Heart right ventricle (tissue), 16 donors: ENCODE measurements around the gene GIT2. TPM values are rescaled to one million over a fixed set of nuclear protein-coding genes. Genes with fewer than 3 reads are reported as not detected.
"Not testable (repeated sequence)": the region's sequence is repeated elsewhere in the genome, so short reads cannot be mapped to it uniquely, and the experiment has no call there.

ENCODE experiments used
- ATAC-seq, 8 donors: fragments of 200-7000 bp; cut with Tn5 transposase; one replicate each; pipeline ENCODE4 v1.9.1; 2020; ENCODE audit warnings: mild to moderate bottlenecking in 8 of 8, moderate library complexity in 8 of 8, moderate number of reproducible peaks in 1 of 8
- DNase-seq, 2 donors: peaks; one replicate each; pipeline ENCODE4 v3.0.0-alpha.2; 2020
- H3K27ac ChIP-seq, 10 donors: fragments of 200-600 bp; sonication (generic) in 2 of 10; one replicate each; pipeline versions ENCODE4 v1.5.0 to v1.8.0; 2020 to 2022; ENCODE audit warnings: mild to moderate bottlenecking in 3 of 10
- H3K27me3 ChIP-seq, 7 donors: fragments of 200-600 bp; one replicate each; pipeline ENCODE4 v1.8.0; 2021 to 2022; ENCODE audit warnings: mild to moderate bottlenecking in 2 of 7
- H3K36me3 ChIP-seq, 9 donors: fragments of 200-600 bp; sonication (generic) in 1 of 9; one replicate each; pipeline versions ENCODE4 v1.5.0 to v1.8.0; 2020 to 2022; ENCODE audit warnings: mild to moderate bottlenecking in 2 of 9
- H3K4me1 ChIP-seq, 9 donors: fragments of 200-600 bp; sonication (generic) in 1 of 9; one replicate each; pipeline versions ENCODE4 v1.5.0 to v1.8.0; 2020 to 2022; ENCODE audit warnings: mild to moderate bottlenecking in 4 of 9
- H3K4me3 ChIP-seq, 10 donors: fragments of 200-600 bp; sonication (generic) in 2 of 10; one replicate each; pipeline versions ENCODE4 v1.5.0 to v1.8.0; 2020 to 2022; ENCODE audit warnings: mild to moderate bottlenecking in 7 of 10, moderate library complexity in 2 of 10
- H3K9me3 ChIP-seq, 11 donors: fragments of 200-600 bp in 10 of 11; sonication (generic) in 2 of 11; one replicate each; pipeline versions ENCODE4 v1.5.0 to v1.8.0; 2013 to 2022; ENCODE audit warnings: mild to moderate bottlenecking in 2 of 11, control low read depth in 1 of 11, moderate library complexity in 1 of 11
- WGBS, 2 donors: extraction: QIAGEN DNeasy Blood & Tissue Kit; methylation state at CpG; one replicate each; pipeline ENCODE4 v1.1.7; 2013; ENCODE audit warnings: inconsistent platforms in 1 of 2; 5-methylcytosine and 5-hydroxymethylcytosine counted together
- intact Hi-C, 10 donors: fragments of 100-400 bp; cut with DNase I; formaldehyde crosslinking; loops; one replicate each; pipeline versions ENCODE4 v1.11.1 to v1.14.2; 2022
- polyA plus RNA-seq, 2 donors: library from polyadenylated mRNA; stranded (reverse); fragments of 200-250 nt; gene quantifications; one replicate each; pipeline ENCODE4 v1.2.3, GENCODE V29; 2013
- total RNA-seq, 10 donors: library from RNA; stranded (reverse); fragmentation: NEBNext Ultra II Directional in 3 of 10; extraction: Animal tissue kit (Norgen Biotek cat#: 25700) in 3 of 10; gene quantifications; one replicate each; pipeline versions ENCODE4 v1.2.1 to v1.2.4, GENCODE V29; 2021 to 2023
- TF ChIP-seq, protein P1 (sequence below), 9 donors: fragments of 200-600 bp; sonication (generic) in 2 of 9; IDR thresholded peaks; one replicate each; pipeline versions ENCODE4 v1.5.0 to v1.8.0; 2021 to 2022; ENCODE audit warnings: antibody characterized with exemption in 9 of 9, mild to moderate bottlenecking in 5 of 9, moderate library complexity in 1 of 9
- donor health status: Arrhythmogenic right ventricular cardiomyopathy.
- donor health status: ischemic (EF 13 %, LVEDD 7.1; RV severe dilation, severe dysfunction).
- donor health status: healthy with polysubstance abuse.
- donor health status: DM: no; HTN: yes; CAD: no.
- donor health status: DM: no; HTN: no; CAD: no.
- donor health status: ischemic (EF 25% LVEDD 6.9; RV normal size, moderate dysfunction).
- donor health status: ischemic (EF 25% LVEDD 5.7; RV mildly dilated, moderate dysfunction).
- donor health status: healthy.
- donor health status: DM: yes; HTN: yes; CAD: no.
- donor health status: Ischemic cardiomyopathy.
- donor health status: ischemic (EF 35%, LVEDD 5.7; RV mildly dilated, moderate dysfunction).
- donor health status: nonischemic (EF 11% LVEDD 7.7; RV severe dilation, severe dysfunction).
- donor health status: DM: yes; HTN: yes; CAD: no.
- donor health status: PGD.
- donor health status: ischemic (EF 29% LVEDD 5.4; RV normal size, mild dysfunction).
- donor health status: nonischemic (EF 23%, LVEDD 6.1; RV moderate dilation, normal function).

GIT2 gene
- total and polyA plus RNA-seq, 12 donors: 17.8 to 44.9 (median 38.9) TPM

DNA sequence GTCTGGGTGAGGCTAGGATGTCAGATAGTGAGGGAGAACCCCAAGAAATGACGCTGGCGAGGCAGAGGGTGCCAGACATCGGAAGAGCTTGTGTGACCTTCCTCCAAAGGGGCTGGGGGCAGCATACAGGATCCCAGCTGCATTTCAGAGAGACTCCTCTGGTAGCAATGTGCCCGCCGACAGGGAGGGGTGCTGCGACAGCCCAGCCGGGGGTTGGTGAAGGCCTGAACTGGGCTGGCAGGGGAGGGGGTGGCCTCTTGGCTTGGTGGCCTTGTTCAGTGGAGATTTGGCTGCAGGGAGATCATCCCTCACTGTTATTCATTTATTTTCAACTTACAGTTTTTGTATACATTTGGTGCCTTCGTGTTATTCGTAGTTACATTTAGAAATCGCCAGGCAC is 90.9 kb downstream of the GIT2 start:
- no peak for DNase-seq
- TF ChIP-seq, protein P1, sequence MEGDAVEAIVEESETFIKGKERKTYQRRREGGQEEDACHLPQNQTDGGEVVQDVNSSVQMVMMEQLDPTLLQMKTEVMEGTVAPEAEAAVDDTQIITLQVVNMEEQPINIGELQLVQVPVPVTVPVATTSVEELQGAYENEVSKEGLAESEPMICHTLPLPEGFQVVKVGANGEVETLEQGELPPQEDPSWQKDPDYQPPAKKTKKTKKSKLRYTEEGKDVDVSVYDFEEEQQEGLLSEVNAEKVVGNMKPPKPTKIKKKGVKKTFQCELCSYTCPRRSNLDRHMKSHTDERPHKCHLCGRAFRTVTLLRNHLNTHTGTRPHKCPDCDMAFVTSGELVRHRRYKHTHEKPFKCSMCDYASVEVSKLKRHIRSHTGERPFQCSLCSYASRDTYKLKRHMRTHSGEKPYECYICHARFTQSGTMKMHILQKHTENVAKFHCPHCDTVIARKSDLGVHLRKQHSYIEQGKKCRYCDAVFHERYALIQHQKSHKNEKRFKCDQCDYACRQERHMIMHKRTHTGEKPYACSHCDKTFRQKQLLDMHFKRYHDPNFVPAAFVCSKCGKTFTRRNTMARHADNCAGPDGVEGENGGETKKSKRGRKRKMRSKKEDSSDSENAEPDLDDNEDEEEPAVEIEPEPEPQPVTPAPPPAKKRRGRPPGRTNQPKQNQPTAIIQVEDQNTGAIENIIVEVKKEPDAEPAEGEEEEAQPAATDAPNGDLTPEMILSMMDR (IDR thresholded peaks at IDR 0.05): no peak
- 92 to 94% methylated on average over 10 of the region's 10 CpGs for WGBS, 2 donors
- ATAC-seq: no peak
- Histone ChIP-seq H3K27me3 (no peaks in the 10 kb centered on the region), H3K9me3 (no peaks in the 10 kb centered on the region), H3K27ac (no peak overlapping the region), H3K4me1 (peaks cover 3 to 18% (median 13%) of the 10 kb centered on the region in 9 donors), H3K4me3 (no peak overlapping the region), H3K36me3 (peaks cover 0 to 79% (median 60%) of the 10 kb centered on the region in 9 donors)
- intact Hi-C loops: no loop called here

DNA sequence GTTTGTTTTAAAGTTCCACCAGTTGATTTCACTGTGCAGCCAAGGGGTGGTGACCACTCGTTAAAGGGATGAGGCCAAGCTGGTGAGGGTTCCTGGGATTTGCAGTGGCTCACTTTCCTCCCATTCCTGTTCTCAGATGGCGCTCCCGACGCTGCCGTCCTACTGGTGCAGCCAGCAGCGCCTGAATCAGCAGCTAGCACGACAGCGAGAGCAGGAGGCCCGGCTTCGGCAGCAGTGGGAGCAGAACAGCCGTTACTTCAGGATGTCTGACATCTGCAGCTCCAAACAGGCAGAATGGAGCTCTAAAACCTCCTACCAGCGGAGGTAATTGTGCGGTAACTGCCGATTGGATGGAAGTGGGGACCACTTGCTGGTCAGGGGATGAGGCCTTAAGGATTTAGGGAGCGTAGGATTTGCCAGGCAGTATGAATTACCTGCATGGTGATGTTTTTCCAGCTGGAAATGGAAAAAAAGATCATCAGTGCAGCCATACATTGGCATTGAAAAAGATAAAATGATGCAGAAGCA is 93.2 kb downstream of the GIT2 start:
- DNase-seq (no peak), ATAC-seq (no peak)
- WGBS, 2 donors: 80 to 88% methylated on average over 15 of the region's 15 CpGs
- Histone ChIP-seq H3K36me3 (peaks cover 0 to 56% (median 49%) of the 10 kb centered on the region in 9 donors), H3K4me1 (peaks cover 3 to 25% (median 21%) of the 10 kb centered on the region in 9 donors), H3K4me3 (no peak overlapping the region), H3K27me3 (no peaks in the 10 kb centered on the region), H3K27ac (no peak overlapping the region), H3K9me3 (no peaks in the 10 kb centered on the region)
- intact Hi-C loops: no loop called here
- TF ChIP-seq, protein P1 (IDR thresholded peaks at IDR 0.05): no peak

DNA sequence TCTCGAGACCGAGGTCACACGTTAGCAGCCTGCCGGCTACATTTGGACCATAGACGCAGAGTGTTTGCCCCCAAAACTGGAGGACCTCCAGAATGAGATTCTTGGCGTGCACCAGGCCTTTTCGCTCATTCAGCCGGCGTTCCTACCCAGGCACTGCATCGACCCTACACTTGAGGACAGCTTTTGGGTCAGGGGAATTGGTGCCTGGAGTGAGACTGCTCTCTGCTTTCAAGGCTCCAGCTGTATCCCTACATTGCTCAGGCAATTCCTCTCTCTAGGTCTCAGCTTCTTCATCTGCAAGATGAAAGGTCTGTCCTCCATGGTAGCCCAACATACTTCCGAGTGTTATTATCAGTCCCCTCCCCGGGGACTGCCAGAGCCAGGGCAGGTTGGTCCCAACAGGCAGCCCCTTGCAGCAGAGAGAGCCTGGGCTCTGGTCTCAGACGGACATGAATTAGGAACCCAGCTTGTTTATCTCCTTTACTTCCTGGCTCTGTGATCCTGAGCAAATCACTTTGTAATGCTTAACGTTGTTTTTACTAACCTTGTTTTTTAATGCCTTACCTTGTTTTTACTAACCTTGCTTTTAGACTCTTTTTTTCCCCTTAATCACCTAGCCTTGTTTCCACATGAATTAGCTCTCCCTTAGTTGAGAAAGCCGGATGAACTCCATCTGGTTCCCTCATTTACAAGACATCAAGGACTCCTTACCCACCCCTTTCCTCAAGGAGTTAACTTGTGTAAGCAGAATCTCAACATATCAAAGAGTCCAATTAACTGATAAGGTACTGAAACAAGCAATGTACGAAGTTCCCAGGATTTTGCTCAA is 95.2 kb downstream of the GIT2 start:
- no peaks in the 10 kb centered on the region for H3K9me3 ChIP-seq
- TF ChIP-seq, protein P1 (IDR thresholded peaks at IDR 0.05): no peak
- H3K27me3 ChIP-seq: no peaks in the 10 kb centered on the region
- WGBS, 2 donors: 2 to 3% methylated on average over 16 of the region's 16 CpGs
- H3K36me3 ChIP-seq: peaks cover 0 to 36% (median 30%) of the 10 kb centered on the region in 9 donors
- peak in 5 of 8 donors; percentile 2 to 13 (median 9) for ATAC-seq
- intact Hi-C loops: no loop called here
- DNase-seq: no peak
- peak overlapping the region; percentile 62 to 97 (median 80) for H3K4me3 ChIP-seq
- H3K27ac ChIP-seq: peak overlapping the region in 9 of 10 donors; percentile 57 to 93 (median 85)
- H3K4me1 ChIP-seq: peaks cover 3 to 25% (median 21%) of the 10 kb centered on the region in 9 donors

DNA sequence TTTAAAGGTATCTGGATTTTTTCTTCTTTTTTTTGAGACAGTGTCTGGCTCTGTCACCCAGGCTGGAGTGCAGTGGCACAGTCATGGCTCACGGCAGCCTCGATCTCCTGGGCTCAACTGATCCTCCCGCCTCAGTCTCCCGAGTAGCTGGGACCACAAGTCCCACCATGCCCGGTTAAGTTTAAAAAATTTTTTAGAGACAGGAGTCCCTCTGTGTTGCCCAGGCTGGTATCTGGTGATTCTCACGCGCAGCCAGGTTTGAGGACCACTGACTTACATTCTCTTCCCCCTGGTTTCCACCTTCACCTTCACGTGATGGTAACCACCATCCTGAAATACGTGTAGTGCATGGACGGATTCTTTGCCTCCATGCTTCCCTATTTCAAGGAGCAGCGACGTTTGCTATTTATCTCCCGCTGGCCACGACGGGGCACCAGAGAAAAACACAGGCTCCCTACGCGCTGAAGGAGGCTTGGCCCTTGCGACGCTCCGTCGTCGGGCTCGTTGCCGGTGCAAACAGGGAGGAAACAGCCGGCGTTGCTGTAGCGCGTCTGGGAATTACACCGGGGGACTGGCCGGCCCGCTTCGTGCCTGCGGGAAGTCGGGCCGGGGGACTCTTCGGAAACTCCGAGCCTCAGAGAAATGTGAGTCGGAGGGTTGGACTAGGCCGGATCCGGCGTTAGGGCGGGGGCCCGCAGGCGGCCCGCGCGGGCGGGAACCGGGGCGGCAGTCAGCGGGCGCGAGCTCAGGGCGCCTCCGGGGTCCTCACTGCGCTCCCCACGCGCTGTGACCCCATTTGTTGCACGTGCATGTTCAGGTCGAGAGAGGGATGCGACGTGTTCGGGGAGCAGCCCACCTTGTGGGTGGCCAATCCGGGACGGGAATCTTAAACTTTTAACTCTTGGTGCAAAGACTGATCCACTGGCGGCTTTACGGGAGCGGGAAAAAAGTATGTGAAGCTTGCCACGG is 96.1 kb downstream of the GIT2 start, which contains the start of gene TCHP:
TCHP (plus strand) TSS at position 492 of the 969 bp plus-strand sequence. CDS start 2,753 bp downstream, outside the sequence.
- intact Hi-C loops: no loop called here
- WGBS, 2 donors: 1 to 2% methylated on average over 69 of the region's 69 CpGs

DNA sequence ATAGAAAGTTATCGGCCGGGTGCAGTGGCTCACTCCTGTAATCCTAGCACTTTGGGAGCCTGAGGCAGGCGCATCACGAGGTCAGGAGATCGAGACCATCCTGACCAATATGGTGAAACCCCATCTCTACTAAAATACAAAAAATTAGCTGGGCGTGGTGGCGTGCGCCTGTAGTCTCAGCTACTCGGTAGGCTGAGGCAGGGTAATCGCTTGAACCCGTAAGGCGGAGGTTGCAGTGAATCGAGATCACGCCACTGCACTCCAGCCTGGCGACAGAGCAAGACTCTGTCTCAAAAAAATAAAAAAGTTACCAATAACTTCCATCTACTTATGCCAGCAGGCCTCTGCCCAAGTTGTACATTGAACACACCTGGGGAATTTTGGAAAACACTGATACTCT is 96.8 kb downstream of the GIT2 start:
- H3K36me3 ChIP-seq: peaks cover 0 to 20% (median 15%) of the 10 kb centered on the region in 9 donors
- intact Hi-C loops, DNase-seq, H3K27me3 ChIP-seq, H3K9me3 ChIP-seq, ATAC-seq: not testable (repeated sequence)
- H3K4me3 ChIP-seq: peak overlapping the region in 7 of 10 donors; percentile 62 to 97 (median 80)
- peak overlapping the region in 8 of 10 donors; percentile 57 to 93 (median 85) for H3K27ac ChIP-seq
- WGBS, 2 donors: 90 to 92% methylated on average over 15 of the region's 15 CpGs
- H3K4me1 ChIP-seq: peaks cover 3 to 25% (median 21%) of the 10 kb centered on the region in 9 donors

More for the DNA sequence above, 96.1 kb downstream of the GIT2 start, which contains the start of gene TCHP:
- Histone ChIP-seq H3K9me3 (no peaks in the 10 kb centered on the region), H3K36me3 (peaks cover 0 to 27% (median 22%) of the 10 kb centered on the region in 9 donors), H3K4me1 (peaks cover 3 to 25% (median 21%) of the 10 kb centered on the region in 9 donors), H3K4me3 (peak within 1 kb of the TSS; percentile 62 to 97 (median 80)), H3K27me3 (no peaks in the 10 kb centered on the region), H3K27ac (peak within 1 kb of the TSS; percentile 11 to 93 (median 84))
- DNase-seq: peak; percentile 85 to 90
- TF ChIP-seq, protein P1 (IDR thresholded peaks at IDR 0.05): peak in 6 of 9 donors; percentile 23 to 61 (median 52)
- peak; percentile 91 to 97 (median 97) for ATAC-seq
